Epithelial cell of proximal tubule (primary cell): ENCODE measurements around the gene ST6GALNAC3. TPM values are rescaled to one million over a fixed set of nuclear protein-coding genes. Genes with fewer than 3 reads are reported as not detected.

Experiments used
- DNase-seq: peaks from one replicate; pipeline ENCODE4 v3.0.0-alpha.2; 2011; ENCODE audit warnings: low read depth
- H3K4me3 ChIP-seq: 2 replicates; pipeline ENCODE4 v1.5.1; 2011; ENCODE audit warnings: low read depth, mild to moderate bottlenecking, low read length
- total RNA-seq: library from RNA; depleted of rRNA; stranded (reverse); fragments of >200 nt; gene quantifications from 2 replicates; pipeline ENCODE4 v1.2.3, GENCODE V29; 2015
- TF ChIP-seq, protein P1 (sequence below): conservative IDR thresholded peaks from 2 replicates; pipeline ENCODE4 v1.5.1; 2012; ENCODE audit warnings: low read depth, mild to moderate bottlenecking, low read length

The ST6GALNAC3 gene
- total RNA-seq, 1 donor from 2014 or later: 0.75 TPM

DNA sequence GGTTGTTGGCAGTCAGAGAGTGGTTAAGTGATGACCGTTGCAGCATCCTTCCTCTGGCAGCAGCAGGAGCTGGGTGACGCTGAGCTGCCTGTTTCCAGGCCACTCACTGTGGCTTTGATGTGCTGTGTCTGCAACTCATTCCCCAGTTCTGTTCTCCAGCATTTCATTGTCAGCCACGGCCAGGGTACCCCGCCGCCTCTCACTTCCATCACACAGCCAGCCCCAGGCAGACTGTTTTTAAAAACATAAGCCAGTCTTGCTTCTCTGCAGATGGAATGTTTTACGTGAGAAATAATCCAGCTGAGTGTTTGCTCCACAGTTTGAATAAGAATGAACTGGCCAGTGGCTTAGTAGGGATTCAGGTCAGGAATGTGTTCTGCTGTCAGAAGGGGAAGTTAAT, 21.5 kb upstream of the ST6GALNAC3 start:
- TF ChIP-seq, protein P1, sequence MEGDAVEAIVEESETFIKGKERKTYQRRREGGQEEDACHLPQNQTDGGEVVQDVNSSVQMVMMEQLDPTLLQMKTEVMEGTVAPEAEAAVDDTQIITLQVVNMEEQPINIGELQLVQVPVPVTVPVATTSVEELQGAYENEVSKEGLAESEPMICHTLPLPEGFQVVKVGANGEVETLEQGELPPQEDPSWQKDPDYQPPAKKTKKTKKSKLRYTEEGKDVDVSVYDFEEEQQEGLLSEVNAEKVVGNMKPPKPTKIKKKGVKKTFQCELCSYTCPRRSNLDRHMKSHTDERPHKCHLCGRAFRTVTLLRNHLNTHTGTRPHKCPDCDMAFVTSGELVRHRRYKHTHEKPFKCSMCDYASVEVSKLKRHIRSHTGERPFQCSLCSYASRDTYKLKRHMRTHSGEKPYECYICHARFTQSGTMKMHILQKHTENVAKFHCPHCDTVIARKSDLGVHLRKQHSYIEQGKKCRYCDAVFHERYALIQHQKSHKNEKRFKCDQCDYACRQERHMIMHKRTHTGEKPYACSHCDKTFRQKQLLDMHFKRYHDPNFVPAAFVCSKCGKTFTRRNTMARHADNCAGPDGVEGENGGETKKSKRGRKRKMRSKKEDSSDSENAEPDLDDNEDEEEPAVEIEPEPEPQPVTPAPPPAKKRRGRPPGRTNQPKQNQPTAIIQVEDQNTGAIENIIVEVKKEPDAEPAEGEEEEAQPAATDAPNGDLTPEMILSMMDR: no peak
- H3K4me3 ChIP-seq: no peak overlapping the region
- DNase-seq: no peak

DNA sequence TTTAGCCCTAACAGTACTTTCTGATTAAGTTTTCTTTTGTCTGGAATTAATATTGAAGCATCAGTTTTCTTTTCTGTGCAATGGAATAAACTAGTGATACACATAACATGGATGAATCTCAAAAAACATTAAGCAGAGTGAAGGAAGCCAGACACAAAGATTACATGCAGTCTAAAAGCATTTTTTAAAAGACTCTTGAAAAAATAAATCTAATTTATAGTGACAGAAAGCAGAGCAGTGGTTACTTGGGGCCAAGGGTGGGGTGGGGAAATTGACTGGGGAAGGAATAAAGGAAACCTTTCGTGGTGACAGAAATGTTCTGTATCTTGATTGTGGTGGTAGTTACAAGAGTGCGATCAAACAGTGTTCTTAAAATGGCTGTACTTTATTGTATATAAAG, 20.2 kb upstream of the ST6GALNAC3 start:
- no peak for DNase-seq
- TF ChIP-seq, protein P1: no peak

DNA sequence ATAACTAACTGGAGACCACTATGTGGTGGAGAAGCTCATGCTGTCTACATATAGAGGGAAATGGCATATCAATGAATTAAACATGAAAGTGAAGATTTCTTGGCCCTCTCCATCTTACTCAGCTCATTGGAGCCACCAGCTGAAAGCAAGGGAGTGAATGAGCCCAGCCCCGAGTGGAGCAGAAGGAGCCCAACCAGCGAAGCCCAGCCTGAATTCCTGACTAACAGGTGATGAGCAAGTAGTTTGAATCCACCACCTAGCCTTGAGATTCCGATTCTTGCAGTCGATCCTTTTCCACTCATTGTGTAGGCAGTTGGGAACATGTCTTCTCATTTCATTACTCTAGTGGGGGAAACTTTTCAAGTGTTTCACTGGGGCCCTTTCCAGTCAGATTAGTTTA, 18.6 kb upstream of the ST6GALNAC3 start:
- TF ChIP-seq, protein P1: no peak
- no peak for DNase-seq

More for the DNA sequence above, 20.2 kb upstream of the ST6GALNAC3 start:
- H3K4me3 ChIP-seq: no peak overlapping the region

DNA sequence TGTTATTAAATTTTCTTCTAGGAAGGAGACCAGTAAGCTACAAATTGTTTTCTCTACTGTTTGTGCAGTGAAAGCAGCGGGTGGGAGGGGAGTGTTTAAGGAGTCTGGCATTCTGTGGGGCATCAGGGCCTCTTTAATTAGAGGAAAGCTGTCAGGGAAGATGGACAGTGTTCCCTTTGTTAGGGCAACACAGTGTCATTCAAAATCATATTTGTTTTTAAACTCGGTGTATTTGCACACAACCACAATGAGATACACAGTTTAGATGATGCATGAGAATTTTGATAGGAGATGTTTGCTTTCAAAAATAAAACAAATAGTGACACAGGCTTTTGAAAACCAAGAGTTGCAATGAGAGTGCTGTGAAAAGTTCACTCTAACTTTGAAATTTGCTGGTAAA, 15.1 kb upstream of the ST6GALNAC3 start:
- TF ChIP-seq, protein P1: no peak
- no peak for DNase-seq
- no peak overlapping the region for H3K4me3 ChIP-seq

More for the DNA sequence above, 18.6 kb upstream of the ST6GALNAC3 start:
- no peak overlapping the region for H3K4me3 ChIP-seq

DNA sequence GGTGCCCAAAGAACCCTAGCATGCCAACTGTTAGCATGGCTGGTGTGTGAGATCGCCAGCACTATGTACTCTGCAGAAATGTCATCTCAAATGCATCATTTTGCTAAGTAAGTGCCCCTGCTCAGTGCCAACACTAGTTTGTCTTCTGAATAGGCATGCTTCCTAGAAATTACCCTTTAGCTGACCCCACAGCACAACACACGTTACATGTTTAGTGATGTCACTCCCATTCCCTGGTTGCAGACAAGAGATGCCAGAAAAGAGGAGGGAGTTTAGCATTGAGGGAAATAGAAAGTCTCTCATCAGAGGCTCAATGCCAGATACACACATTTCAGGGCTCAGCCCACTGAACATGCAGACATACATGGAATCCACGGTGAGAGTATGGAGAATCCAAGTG, 9.3 kb upstream of the ST6GALNAC3 start:
- no peak overlapping the region for H3K4me3 ChIP-seq
- DNase-seq: no peak
- TF ChIP-seq, protein P1: no peak

DNA sequence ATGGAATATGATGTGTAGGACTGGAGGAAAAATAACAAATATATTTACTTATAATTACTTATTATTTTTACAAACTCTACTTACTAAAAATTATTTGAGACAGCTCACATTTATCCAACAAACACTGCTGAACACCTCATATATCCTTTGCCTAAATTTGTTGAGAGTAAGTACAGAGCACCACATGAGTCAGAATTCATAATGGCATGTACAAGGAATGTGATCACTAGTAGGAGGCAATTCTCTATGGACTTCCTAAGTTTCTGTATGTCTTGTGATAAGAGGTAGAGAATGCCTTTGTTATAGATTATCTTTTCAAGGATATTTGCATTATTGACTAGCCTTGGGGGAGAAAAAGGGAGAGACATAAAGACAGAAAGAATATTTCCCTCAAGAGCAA, 8.2 kb upstream of the ST6GALNAC3 start:
- H3K4me3 ChIP-seq: no peak overlapping the region
- DNase-seq: no peak
- TF ChIP-seq, protein P1: no peak

DNA sequence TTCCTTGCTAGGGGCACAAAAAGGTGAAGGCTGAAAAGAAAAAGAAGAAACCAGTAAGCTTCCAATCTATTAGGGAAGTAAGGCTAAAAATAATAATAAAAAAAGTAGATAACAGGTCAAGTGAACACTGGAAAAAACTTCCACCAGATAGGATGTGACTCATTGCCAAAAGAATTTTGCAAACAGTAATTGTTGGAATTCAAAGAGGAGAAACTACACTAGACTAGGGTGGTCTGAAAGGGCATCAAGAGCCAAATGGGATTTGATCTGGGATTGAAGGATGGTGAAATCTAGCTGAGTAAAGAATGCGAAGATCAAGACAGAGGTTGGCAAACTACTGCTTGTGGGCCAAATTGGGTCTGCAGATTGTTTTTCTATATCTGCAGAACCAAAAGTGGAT, 6.0 kb upstream of the ST6GALNAC3 start:
- TF ChIP-seq, protein P1: no peak
- no peak for DNase-seq

More for the DNA sequence above, 6.0 kb upstream of the ST6GALNAC3 start:
- H3K4me3 ChIP-seq: no peak overlapping the region
